ENCODE measurements around the gene JAZF1.
A peak's percentile ranks its signal among the peaks of the same experiment; 100 is the strongest.

The JAZF1 gene

DNA sequence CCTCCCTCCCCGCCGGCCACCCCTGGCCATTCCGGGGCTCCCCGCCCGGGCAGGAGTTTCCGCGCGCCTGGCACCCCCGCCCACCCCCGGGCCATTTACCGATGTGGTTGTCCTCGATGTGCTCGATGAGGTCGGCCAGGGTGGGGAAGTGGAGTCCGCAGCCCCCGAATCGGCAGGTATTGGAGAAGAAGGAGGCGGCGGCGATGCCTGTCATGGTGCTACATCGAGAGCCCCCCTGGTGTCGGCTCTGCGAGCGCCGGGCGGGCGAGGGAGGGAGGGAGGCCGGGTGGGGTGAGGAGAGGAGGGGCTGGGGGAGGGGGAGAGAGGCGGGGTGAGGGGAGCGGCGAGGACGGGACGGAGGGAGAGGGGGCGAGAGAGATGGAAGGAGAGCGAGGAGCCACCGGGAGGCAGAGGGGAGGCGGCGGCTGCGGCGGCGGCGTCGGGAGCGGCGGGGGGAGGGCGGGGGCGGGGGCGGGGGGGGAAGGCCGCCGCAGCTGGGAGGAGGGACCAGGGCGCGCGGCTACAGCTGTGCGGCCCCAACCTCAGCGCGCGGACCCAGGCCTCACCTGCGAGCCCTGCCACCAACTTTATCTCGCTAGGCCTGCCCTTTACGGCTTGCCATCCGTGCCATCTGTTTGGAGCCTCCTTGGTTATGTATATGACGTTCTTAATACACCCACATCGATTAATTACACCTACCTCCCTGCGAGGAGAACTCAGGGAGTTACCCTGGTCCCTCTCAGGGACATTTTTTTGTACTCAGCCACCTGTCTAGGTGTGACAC lies at the start of gene JAZF1:
TSS of gene JAZF1 (minus strand) at position 432 of the 784 bp plus-strand sequence.
- peak; percentile 66 for DNase-seq

DNA sequence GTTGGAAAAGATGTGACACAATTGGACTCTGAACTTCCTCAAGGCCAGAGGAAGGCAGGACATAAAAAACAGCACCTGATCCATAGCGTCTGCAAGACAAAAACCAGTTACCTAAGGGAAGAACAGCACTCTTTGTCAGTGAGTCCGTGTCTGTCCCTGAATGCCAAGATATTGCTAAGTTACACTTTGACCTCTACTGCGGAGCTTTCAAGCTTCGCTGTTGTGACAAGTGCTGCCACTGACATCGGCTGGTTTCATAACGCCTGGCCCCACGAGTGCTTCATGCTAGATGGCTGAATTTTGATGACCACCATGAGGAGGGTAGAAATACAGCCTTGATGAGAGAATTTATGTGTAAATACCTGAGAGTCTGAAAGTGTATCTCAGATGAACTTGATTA lies 49.7 kb upstream of the JAZF1 start:
- no peak for DNase-seq

DNA sequence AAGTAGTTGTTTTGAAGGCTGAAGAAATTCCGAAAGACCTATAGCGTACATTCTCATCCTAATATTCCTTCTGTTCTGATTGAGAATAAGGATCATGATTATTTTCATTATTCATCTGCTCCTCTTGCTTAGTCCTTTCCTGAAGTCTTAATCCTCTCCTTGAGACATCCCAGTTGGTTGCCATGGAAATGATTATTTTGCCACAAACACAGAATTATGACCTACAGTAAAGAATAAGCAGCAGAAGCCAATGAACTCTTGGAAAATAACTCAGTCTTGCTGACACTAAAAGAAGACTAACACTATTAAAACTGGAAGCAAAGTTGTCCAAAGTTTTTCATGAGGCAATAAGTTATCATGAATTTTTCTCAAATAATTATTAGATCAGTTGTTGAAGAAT lies 47.8 kb upstream of the JAZF1 start:
- DNase-seq, result no peak

DNA sequence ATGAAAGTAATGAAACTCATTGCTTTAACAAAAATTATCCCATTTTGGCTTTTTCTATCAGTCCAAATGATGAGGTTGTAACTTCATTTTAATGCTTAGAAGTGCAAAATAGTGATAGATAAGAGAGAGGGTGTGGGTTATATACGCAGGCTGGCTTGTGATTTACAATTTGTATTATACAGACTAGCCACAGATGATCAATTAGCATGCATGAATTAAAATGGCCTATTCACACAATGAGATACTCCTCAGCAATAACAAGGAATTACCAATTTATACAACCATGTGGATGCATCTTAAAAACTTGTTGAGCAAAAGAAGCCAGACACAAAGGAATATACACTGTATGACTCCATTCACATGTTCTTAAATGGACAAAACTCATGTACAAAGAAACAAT lies 45.4 kb upstream of the JAZF1 start:
- no peak for DNase-seq

DNA sequence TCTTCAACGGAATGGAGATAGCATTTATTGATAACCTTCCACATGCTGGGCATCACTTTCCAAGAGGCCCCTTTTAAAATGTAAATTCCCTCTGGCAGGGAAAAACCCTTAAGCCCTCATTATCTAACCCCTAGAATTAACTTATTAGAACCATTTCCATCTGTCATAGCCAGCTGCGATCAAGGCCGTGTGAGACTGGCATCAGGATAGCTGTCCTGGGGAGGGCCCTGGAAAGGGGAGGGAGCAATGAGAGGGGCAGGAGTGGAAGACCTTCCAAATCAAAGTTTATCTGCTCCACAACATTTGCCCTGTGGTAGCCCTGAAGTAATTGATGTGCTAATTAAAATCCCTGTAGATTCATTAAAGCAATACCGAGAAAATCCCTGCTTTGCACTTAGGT lies 45.0 kb upstream of the JAZF1 start:
- DNase-seq, result no peak

DNA sequence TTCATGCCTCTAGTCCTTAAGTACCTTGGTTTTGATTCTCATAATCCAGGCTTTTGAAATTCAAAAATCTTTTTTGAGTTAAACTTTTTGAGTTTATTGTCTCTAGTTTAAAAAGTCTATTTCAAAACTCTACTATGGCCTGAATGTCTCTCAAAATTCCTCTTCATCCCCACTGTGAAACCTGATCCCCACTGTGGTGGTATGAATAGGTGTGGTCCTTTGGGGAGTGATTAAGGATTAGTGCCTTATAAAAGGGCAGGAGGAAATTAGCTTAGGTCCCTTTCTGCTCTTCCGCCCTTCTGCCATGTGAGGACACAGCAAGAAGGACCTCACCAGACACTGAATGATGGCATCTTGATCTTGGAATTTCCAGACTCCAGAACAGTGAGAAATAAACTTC lies 44.1 kb upstream of the JAZF1 start:
- no peak for DNase-seq

DNA sequence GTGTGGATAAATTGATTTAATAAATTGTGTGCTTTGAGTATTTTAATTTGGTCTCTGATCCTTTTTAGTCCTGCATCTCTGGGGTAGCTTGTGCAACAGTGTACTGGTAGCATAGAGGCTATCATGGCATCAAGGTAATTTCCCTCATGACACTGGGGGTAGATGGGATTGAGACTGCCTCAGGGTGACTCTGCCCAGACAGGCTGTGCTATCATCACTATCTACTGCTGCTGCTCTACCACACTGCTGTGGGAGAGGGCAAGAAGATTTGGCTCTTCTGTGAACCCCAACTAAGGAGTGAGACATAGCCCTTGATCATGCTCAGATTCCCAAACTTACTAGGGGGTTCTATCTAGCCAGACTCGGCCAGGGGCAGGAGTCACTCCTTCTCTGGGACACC lies 43.6 kb upstream of the JAZF1 start:
- no peak for DNase-seq

DNA sequence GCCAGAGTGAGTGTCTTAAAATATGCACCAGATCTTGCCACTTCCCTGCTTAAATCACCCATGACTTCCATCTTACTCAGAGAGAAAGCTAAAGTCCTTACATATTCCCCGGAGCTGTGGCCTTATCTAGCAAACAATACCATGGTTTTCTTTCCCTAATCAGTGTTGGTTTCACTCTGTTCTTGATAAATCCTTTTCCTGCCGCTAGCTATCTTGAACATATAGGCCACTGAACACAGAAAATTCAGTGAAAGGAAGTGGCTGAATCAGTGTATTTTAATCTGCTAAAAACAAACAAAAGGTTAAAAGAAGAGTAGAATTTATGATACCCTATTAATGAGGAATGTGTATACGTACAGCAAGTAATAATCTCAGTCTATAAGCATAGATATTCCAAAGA lies 42.0 kb upstream of the JAZF1 start:
- no peak for DNase-seq

DNA sequence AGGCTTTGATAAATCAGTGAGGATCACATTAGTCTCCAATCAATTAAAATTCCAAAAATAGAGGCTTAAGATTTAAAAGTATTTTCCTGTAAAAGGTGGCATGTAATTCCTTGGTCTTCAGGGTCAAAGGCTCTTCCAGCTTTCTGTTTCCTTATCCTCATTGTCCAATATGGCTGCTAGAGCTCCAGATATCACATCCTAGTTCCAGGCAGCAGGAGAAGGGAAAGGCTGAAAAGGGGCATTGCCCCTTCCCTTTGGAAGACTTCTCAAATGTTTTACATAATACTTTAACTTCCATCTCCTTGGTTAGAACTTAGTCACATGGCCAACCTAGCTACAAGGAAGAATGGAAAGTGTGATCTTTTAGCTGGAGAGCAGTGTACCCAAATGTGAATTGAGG lies 39.2 kb upstream of the JAZF1 start:
- DNase-seq, result no peak

DNA sequence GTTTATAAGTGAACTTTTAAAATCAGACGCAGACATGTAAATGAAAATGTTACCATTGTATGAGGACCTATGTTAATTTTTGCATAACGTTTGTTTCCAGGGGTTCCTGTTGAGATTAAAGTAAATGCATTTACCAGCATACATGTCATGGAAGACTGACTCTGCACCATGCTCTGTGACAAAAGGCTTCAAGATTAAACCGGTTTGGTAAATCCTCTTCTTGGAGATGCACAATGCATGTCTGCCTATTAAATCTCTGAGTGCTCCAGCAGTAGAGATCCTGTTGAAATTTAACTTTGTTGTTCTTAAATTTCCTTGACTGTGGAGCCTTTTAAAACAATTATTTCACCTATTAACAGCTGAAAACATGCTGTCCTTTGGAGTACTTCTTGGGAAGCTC lies 36.5 kb upstream of the JAZF1 start:
- DNase-seq, result peak; percentile 74

DNA sequence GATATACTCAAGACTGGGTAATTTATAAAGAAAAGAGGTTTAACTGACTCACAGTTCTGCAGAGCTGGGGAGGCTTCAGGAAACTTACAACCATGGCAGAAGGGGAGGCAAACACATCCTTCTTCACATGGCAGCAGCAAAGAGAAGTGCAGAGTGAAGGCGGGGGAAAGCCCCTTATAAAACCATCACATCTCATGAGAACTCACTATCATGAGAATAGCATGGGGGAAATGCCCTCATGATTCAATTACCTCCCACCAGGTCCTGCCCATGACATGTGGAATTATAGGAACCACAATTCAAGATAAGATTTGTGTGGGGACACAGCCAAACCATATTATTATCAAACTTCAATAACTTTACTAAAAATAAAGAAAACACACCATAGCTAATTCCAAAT lies 30.4 kb upstream of the JAZF1 start:
- no peak for DNase-seq

DNA sequence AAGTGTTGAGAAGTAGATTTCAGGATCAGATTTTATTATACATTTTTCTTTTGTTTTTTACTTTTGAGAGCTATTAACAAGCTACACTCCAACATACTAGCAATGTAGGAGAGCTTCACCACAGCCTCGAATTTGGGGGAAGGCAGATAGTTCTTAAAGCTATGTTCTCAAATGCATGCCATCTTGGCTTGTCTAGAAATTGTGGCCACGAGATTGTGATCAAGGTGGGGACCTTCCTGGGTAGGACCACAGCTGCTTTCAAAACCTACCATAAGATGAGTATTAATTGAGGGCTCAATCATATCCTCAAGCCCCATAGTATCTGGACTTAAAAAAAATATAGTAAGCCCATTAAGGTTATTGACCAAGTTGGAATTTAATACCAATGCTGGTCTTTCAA lies 27.9 kb upstream of the JAZF1 start:
- no peak for DNase-seq

DNA sequence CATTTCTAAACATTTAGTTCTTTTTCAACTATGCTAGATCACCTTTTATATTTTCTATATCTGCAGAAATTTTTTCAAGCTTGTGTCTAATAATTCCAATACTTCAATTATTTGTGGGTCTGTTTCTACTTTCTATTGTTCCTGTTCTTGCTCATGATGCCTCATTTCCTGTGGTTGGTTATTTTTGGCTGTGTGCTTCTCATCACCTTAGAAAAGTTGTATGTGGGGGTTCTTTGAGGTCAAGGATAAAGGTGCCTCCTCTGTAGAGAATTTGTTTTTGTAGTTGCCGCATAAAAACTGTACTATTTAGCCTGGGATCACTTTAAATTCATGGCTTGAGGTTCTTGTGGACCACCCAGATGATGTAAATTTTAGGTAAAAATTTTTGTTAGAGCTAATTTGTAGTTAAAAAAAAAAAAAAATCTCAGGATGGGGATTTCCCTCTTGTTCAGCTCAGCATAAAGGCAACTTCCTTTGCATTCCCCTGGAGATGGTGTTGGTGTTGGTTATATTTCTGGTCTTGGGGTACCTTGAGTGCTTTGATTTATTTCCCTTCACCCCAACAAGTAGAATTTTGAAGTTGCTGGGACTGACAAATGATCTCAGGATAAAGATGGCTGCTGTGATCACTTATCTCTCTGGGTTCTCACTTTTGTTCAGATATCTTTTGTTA lies 27.0 kb upstream of the JAZF1 start:
- no peak for DNase-seq

DNA sequence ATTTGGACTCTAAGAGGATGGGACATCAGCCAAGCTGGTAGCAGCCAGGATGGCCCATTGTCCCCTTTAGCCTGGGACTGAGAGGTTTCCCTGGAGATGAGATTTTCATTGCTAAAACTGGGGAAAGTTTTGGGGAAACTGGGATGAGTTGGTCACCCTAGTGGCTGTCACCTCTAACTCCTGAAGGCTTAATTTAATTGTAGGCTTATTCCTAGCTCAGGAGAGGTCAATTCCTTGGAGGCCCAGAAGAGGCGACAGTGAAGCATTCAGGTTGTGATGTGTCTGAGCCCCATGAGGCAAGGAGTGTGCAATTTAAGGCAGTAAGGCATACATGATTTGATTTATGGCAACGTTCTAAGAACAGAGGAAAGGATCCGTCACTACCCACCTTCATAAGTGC lies 24.9 kb upstream of the JAZF1 start:
- no peak for DNase-seq

DNA sequence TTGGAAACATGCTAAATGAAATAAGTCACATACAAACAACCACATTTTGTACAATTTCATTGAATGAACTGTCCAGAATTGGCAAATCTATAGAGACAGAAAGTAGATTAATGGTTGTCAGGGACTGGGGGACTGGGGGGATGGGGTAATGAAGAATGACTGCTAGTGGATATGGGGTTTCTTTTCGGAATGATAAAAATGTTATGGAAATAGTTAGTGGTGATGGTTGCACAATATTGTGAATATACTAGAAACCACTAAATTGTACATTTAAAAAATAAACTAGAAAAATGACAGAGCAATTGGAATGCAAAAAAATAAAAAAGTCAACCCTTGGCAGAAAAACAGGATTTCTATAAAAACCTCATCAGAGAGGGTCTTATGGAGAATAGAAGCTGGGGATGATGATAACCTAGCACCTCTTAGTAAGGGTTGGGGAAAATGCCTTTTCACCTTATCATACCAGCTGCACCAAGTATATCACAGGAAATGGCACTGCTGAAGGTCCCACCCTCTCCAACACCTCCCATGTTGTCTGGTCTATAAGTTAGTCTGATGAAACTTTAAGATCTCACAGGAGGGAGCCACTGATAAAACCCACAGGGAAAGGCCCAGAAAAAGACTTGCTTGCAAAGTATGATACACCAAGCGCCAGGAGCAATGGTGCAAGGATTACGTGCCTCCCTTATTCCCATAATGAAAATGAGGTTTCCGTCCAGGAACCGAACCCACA lies 23.1 kb upstream of the JAZF1 start:
- DNase-seq, result no peak

DNA sequence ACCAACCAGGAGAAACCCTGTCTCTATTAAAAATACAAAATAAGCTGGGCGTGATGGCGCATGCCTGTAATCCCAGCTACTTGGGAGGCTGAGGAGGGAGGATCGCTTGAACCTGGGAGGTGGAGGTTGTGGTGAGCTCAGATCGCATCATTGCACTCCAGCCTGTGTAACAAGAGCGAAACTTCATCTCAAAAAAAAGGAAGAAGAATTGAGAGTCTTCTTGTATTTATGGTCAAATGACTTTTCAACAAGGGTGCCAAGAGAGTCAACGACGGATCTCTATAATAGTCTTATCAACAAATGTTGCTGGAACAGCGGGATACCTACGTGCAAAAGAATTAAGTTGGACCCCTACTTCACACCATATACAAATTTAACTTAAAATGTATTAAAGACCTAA lies 21.6 kb upstream of the JAZF1 start:
- no peak for DNase-seq

DNA sequence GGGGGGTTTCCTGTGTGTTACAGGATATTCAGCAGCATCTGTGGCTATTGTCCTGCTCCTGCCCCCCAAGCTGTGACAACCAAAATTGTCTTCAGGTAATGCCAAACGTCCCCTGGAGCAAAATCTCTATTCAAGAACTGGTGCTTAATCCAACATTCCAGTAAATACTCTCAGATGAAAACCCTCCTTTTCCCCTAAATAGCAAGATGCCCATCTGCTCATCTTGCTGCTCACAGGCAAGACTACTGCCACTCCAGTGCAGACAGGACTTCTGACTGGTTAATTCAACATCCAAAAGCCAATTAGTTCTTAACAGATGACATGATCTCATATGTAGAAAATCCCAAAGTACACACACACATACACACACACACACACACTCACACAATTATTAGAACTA lies 20.5 kb upstream of the JAZF1 start:
- DNase-seq, result no peak

DNA sequence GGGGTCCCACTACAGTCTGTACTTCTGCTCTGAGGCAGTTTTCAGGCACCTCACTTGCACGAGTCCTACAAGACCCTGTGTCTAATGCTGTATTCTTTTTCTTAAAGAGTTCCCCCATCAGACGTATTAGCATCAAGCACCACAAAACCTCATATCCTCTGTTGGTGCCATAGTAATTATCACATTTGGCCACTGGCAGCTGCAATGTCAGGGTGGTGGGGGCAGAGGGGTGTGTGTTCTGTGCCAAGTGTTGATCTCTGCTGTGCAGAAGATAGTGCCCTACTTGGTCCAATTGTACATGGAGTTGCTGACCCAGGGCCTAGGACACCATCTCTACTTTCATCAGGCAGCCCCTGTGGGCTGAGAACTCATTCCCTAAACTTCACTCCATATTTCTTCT lies 20.0 kb upstream of the JAZF1 start:
- no peak for DNase-seq

DNA sequence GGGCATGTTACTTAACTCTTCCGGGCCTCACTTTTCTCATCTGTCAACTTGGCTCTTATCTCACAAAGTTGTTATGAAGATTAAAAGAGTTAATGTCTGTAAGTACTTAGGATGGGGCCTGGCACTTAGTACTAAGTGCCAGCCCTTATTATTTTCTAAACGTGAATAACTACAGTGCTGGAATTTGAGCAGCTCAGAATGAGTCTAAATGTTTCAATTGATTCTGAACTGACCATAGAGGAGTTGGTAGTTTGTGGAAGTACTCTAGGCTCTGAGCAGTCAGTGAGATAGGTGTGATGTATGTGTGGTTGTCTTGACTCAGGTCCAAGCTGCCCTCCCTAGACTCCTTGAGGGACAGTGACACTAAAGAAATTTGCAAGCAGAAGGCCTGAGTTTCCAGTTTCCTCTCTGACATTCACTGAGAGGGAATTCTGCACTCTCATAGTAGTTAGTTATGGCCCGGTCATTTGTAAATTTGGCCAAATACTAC lies 18.5 kb upstream of the JAZF1 start:
- no peak for DNase-seq

DNA sequence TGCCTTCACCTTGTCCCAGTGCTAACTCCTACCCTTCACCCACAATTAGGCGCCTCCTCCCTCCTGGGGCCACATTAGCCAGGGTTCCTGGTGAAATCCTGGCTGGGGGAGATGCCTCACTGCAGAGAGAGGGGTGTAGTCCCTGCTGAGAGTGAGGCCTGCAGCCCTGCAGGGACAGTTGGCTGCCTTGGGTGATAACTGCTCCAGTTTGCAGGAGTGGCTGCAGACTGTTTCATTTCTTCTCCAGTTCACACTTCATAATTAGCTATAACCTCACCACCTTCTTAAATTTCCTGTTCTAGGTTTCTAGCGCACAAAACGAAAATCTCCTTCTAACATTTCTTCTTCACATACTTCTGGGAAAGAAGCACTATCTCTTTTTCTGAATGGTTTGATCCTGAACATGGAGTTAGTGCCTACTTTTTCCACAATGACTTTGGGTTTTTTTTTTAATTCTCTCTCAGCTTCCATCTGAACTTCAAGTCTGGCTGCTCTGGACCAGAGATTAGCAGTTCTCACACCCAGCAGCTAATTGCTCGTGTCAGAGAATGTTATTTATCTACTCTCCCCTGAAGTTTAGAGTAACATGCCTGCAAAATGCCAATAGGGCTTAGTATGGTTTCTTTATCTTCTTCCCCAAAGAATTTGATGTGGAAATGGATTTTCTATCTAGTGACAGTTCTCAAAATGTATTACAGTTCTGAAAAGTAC lies 15.5 kb upstream of the JAZF1 start:
- no peak for DNase-seq

DNA sequence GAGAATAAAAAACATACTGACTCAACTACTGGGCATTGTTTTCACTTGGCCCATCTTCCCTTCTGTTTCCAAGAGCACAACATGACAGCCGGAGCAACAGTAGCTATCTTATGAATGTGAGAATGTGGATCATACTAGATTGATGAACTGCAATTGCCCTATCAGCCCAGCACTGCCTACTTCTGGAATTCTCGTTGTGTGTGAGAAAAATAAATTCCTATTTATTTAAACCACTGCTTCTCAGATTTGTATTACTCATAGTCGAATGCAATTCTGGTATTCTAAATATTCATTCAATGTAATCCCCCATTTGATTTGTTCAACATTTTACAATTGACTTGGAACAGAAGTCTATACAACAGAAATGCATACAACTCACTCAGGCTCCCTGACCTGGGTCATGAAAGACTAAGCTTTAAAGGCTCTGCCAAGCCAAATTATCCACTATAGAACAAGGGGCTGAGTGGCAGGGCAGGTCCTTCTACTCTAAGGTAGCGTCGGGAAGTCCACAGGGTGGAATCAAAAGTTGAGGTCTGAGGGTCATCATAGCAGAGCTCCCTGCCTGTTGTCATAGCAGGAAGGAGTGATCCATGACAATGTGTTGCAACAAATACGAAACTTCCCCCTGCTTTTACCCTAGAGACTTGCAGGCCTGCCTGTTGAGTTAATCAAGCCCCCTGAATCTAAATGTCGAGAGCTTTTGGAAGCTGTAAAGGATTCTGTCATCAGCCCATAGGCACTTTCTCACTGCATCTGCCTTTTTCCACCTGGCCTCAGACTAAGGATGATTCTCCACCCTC lies 12.4 kb upstream of the JAZF1 start:
- no peak for DNase-seq

DNA sequence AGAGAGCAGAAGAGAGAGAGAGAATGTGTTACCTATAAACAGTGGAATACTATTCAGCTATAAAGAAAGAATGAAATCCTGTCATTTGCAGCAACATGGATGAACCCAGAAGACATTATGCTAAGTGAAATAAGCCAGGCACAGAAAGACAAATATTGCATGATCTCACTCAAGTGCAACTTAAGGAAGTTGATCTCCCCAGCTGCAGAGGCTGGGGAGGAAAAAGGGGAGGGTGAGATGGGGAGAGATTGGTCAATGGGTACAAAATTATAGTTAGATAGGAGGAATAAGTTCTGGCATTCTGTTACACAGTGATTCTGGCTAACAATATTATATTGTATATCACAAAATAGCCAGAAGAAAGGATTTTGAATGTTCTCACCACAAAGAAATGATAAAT lies 11.2 kb upstream of the JAZF1 start:
- DNase-seq, result no peak

Measured in NCI-H345 (cell line).